Measurements from ENCODE around the gene POR.

DNA sequence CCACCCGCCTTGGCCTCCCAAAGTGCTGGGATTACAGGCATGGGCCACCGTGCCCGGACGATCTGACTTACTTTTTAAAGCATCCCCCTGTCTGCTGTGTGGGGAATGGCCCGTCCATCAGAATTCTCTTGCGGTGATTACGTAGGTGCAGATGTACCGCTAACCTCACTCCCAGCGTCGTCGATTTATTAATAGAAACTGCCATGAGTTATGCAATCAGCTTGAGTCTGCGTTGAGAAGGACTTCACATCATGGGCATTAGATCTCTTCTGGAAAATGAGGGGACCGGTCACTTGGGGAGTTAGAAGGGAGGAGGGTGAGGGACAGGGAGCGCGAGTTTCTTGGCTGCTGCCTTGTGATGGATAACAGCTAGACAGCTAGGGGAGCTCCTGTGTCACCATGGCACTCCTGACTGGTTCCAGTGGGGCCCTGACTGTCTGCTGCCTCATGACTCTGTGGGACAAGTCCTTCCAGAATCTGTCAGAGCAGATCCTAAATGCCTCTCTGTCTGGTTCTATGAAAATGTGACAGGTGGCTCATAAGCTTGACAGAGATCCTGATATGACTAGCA lies 35.2 kb downstream of the POR start:
- TF ChIP-seq CTBP1 (IDR thresholded peaks at IDR 0.05; ENCODE audit: borderline replicate concordance) (no peak), SP1 (IDR thresholded peaks at IDR 0.05) (no peak), ARNT (IDR thresholded peaks at IDR 0.05) (no peak), BHLHE40 (IDR thresholded peaks at IDR 0.05; ENCODE audit: borderline replicate concordance) (no peak), FOXK2 (IDR thresholded peaks at IDR 0.05) (no peak), SUZ12 (IDR thresholded peaks at IDR 0.05) (no peak), FOXM1 (IDR thresholded peaks at IDR 0.05; ENCODE audit: borderline replicate concordance) (no peak), TARDBP (IDR thresholded peaks at IDR 0.05) (no peak), L3MBTL2 (conservative IDR thresholded peaks at IDR 0.05) (no peak), HDGF (IDR thresholded peaks at IDR 0.05; ENCODE audit: borderline replicate concordance) (no peak)
- TF ChIP-seq, protein P1, sequence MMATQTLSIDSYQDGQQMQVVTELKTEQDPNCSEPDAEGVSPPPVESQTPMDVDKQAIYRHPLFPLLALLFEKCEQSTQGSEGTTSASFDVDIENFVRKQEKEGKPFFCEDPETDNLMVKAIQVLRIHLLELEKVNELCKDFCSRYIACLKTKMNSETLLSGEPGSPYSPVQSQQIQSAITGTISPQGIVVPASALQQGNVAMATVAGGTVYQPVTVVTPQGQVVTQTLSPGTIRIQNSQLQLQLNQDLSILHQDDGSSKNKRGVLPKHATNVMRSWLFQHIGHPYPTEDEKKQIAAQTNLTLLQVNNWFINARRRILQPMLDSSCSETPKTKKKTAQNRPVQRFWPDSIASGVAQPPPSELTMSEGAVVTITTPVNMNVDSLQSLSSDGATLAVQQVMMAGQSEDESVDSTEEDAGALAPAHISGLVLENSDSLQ (IDR thresholded peaks at IDR 0.05) = no peak
